SK-N-MC (cell line): ENCODE data around the gene ADCY2.

Experiments used
- EZH2 ChIP-seq: fragments of 200-600 bp; sonication (generic); IDR thresholded peaks from one replicate; pipeline ENCODE4 v1.6.1; 2017; ENCODE audit warnings: antibody characterized with exemption
- FOXP2 ChIP-seq: optimal IDR thresholded peaks from 2 replicates; pipeline ENCODE3; 2011; ENCODE audit warnings: mild to moderate bottlenecking, moderate library complexity; ENCODE audit not compliant: insufficient read depth; ENCODE audit errors: extremely low read length, control extremely low read depth
- POLR2AphosphoS5 ChIP-seq: IDR thresholded peaks from 2 replicates; pipeline ENCODE4 v1.6.1; 2012; ENCODE audit warnings: mild to moderate bottlenecking, low read depth, low read length, borderline replicate concordance

DNA sequence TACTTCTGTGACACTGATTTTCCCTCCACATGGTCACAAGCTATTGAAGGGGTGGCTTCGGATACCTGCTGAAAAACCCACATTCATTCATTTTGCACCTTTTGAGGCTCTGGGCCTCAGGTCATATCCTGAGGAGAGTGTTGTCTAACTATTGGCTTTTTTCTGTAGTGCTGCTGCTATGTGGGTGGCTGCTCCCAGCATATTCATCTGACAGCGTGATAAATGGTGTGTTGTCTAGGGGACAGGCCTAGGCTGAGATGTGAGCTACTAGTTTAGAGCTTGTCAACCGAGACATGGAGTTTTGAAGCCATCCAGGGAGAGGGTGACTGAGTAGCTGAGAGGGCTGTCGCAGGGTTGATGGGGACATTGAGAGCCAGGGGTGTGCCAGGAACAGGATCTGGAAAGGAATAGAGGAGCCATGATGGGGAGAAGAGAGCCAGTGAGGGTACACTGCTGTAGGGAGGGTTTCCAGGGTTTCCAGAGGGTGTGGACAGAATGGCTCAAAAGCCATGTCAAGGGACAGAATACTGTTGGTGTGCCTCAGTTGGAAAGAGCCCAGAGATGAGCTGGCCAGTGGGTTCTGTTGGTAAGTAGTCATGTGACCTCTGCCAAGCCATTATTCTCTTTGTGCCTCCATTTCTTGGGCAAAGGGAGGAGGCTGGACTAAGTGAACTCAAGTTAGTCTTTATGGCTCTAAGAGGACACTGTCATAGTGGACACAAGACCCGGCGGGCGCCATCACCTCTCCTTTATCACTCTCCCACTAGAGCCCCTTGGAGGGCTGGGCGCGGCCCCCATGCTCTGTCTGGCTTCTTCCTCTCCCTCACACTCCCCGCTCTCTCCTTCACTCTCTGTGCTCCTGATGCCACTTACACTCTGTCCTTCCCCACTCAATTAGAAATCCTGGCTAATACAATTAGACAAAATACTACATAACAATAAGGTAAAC is 19.9 kb downstream of the ADCY2 start:
- TF ChIP-seq EZH2 (no peak), POLR2AphosphoS5 (no peak), FOXP2 (no peak)
